Mucosa of descending colon (tissue), 3 donors: Measurements from ENCODE around the gene ADRA2C. TPM values are rescaled to one million over a fixed set of nuclear protein-coding genes. Genes with fewer than 3 reads are reported as not detected.
"Not testable (repeated sequence)": the region's sequence is repeated elsewhere in the genome, so short reads cannot be mapped to it uniquely, and the experiment has no call there.

ENCODE experiments used
- ATAC-seq: fragments of 200-7000 bp; cut with Tn5 transposase; one replicate; pipeline ENCODE4 v1.9.1; 2020; ENCODE audit warnings: mild to moderate bottlenecking, moderate library complexity
- DNase-seq, 3 donors: peaks; one replicate each; pipeline ENCODE4 v3.0.0-alpha.2; 2020
- H3K36me3 ChIP-seq: fragments of 200-600 bp; one replicate; pipeline ENCODE4 v1.8.0; 2021; ENCODE audit warnings: low read depth, mild to moderate bottlenecking
- H3K4me1 ChIP-seq: fragments of 200-600 bp; one replicate; pipeline ENCODE4 v1.8.0; 2021; ENCODE audit warnings: low read depth, mild to moderate bottlenecking
- H3K4me3 ChIP-seq: fragments of 200-600 bp; one replicate; pipeline ENCODE4 v1.8.0; 2021; ENCODE audit warnings: mild to moderate bottlenecking
- H3K9me3 ChIP-seq: fragments of 200-600 bp; one replicate; pipeline ENCODE4 v1.8.0; 2021; ENCODE audit warnings: mild to moderate bottlenecking
- CTCF ChIP-seq: fragments of 200-600 bp; IDR thresholded peaks from one replicate; pipeline ENCODE4 v1.8.0; 2022; ENCODE audit warnings: antibody characterized with exemption, mild to moderate bottlenecking
- intact Hi-C, 2 donors: fragments of 100-400 bp; cut with DNase I in 1 of 2; cut with micrococcal nuclease in 1 of 2; formaldehyde crosslinking; loops; one replicate each; pipeline versions ENCODE4 v1.11.0 to v1.11.1; 2022; cut with DNase I, micrococcal nuclease
- total RNA-seq, 3 donors: library from RNA; stranded (reverse); fragmentation: NEBNext Ultra II Directional in 2 of 3; extraction: Animal tissue kit (Norgen Biotek cat#: 25700) in 2 of 3; gene quantifications; one replicate each; pipeline versions ENCODE4 v1.2.1 to v1.2.4, GENCODE V29; 2021 to 2023
- donor health status: DM: no; HTN: no; CAD: no; lungs with moderate emphysema.
- donor health status: DM: no; HTN: no; CAD: no.
- donor health status: DM: no; HTN: yes; CAD: no.

The ADRA2C gene
- total RNA-seq, 3 donors from 2014 or later, result 0.69 to 2.3 (median 1.4) TPM

DNA sequence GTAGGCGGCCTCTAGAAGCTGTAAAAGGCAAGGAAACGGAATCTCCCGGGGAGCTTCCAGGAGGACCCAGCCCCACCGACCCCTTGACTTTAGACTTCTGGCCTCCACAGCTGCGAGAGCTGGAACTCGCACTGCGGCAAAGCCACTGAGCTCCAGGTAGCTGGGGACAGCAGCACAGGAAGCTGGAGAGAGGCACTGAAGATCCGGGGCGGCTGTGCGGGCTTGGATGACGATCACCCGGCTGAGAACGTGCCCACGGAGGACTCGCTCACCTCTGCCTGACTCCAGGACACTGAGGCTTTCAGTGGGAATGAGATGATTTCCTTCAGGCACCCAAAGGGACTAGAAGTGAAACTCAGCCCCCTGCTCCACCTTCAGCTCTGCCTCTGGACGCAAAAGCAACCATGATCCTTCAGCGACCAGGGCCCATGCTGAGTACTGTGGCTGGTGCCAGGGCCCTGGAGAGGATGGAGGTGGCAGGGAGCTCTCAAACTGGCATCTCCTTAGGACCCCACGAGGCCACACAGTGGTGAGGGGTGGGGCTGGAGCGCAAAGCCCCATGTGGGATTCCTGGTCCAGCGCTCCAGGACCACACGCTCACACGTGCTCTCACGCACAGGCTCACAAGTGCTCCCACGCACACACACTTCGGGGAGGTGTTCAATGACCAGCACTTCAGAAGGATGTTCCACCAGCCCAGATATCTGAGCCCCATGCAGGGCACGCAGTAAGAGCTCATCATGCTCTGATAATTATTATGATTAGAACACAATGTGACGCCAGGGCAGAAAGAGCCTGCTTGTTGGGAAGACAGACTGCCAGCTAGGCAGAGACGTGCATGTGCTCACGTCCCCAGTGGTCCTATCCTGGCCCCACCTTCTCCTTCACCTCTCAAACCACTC lies 47.2 kb downstream of the ADRA2C start:
- Histone ChIP-seq H3K4me3 (no peak overlapping the region), H3K36me3 (no peaks in the 10 kb centered on the region), H3K9me3 (no peaks in the 10 kb centered on the region), H3K4me1 (no peaks in the 10 kb centered on the region)
- peak in 1 of 3 donors; percentile 40 for DNase-seq
- no peak for ATAC-seq
- TF ChIP-seq CTCF, result no peak
- intact Hi-C loops, result no loop called here

DNA sequence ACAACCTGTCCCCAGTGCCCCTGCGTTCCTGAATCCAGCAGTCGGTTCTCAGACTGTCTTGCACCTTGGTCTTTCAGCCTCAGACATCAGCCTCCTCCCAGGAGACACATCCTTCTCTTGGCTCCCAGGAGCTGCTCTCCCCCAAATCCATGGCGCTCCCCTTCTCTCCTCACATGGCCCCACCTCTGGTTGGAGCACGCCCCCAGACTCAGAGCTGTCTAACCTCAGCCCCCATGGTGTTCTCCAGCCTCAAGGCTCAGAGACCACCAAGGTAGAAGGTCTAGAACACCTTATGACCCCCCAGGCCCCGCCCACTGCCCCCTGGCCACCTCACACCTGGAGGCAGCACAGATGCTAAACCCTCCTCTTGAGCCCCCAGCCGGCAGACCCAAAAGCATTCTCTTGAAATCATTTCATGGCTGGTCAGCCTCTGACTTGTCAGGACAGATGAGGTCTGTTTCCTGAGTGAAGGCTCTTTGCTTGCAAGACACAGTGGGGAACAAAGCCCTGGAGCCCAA lies 47.9 kb downstream of the ADRA2C start:
- Histone ChIP-seq H3K4me3 (no peak overlapping the region), H3K9me3 (no peaks in the 10 kb centered on the region), H3K36me3 (no peaks in the 10 kb centered on the region), H3K4me1 (no peaks in the 10 kb centered on the region)
- peak in 1 of 3 donors; percentile 26 for DNase-seq
- intact Hi-C loops, result no loop called here
- ATAC-seq, result no peak
- TF ChIP-seq CTCF, result no peak

GRCh38 chr4:3814838-3815237 lies 48.7 kb downstream of the ADRA2C start:
- H3K4me3 ChIP-seq, H3K4me1 ChIP-seq, H3K9me3 ChIP-seq, DNase-seq, H3K36me3 ChIP-seq, intact Hi-C loops: not testable (repeated sequence)
- ATAC-seq, result peak; percentile 14

- Histone ChIP-seq H3K9me3 (no peaks in the 10 kb centered on the region), H3K4me1 (no peaks in the 10 kb centered on the region), H3K4me3 (no peak overlapping the region), H3K36me3 (no peaks in the 10 kb centered on the region)
- no peak for TF ChIP-seq CTCF
- no peak for ATAC-seq
- DNase-seq, result peak in 1 of 3 donors; percentile 22
- intact Hi-C loops, result no loop called here
Measured at GRCh38 chr4:3816256-3816825, 50.2 kb downstream of the ADRA2C start.

- H3K9me3 ChIP-seq, result no peaks in the 10 kb centered on the region
- TF ChIP-seq CTCF, result no peak
- intact Hi-C loops, result no loop called here
Measured at GRCh38 chr4:3816983-3817960, 51.1 kb downstream of the ADRA2C start.

More at GRCh38 chr4:3816983-3817960, 51.1 kb downstream of the ADRA2C start:
- H3K4me1 ChIP-seq, result no peaks in the 10 kb centered on the region
- no peaks in the 10 kb centered on the region for H3K36me3 ChIP-seq
- DNase-seq (peak in 1 of 3 donors; percentile 8), ATAC-seq (no peak)
- H3K4me3 ChIP-seq, result no peak overlapping the region

Other genes starting within 250 kb of the ADRA2C start
- gene LRPAP1, start 234.0 kb upstream of the ADRA2C start, total RNA-seq, result 100 to 1,000 TPM; 109 to 139 (median 137) TPM